HG02610 (cell line): ENCODE data around the gene PPIE.

Source experiments
- ATAC-seq: cut with Tn5 transposase; IDR thresholded peaks from one replicate; pipeline ENCODE4 v1.9.1; 2021; ENCODE audit warnings: mild to moderate bottlenecking, moderate library complexity; ENCODE audit not compliant: unreplicated experiment

PPIE gene

DNA sequence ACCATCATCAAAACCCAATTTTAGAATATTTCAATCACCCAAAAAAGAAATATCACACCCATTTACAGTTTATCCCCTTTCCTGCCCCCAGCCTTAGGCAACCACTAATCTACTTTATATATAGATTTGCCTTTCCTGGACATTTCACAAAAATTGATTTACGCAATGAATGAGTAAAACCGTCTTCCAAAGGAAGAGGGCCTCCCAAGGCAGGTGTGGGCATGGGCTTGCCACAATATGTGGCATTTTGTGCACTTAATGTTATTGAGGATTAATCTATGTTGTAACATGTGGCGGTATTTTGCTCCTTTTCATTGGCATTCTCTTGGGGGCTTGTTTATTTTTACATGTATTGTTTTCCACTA lies 61.8 kb downstream of the PPIE start:
- ATAC-seq, result no peak

GRCh38 chr1:39802496-39803260 lies 64.0 kb downstream of the PPIE start:
- no peak for ATAC-seq

GRCh38 chr1:39805385-39805784 lies 66.7 kb downstream of the PPIE start:
- no peak for ATAC-seq

DNA sequence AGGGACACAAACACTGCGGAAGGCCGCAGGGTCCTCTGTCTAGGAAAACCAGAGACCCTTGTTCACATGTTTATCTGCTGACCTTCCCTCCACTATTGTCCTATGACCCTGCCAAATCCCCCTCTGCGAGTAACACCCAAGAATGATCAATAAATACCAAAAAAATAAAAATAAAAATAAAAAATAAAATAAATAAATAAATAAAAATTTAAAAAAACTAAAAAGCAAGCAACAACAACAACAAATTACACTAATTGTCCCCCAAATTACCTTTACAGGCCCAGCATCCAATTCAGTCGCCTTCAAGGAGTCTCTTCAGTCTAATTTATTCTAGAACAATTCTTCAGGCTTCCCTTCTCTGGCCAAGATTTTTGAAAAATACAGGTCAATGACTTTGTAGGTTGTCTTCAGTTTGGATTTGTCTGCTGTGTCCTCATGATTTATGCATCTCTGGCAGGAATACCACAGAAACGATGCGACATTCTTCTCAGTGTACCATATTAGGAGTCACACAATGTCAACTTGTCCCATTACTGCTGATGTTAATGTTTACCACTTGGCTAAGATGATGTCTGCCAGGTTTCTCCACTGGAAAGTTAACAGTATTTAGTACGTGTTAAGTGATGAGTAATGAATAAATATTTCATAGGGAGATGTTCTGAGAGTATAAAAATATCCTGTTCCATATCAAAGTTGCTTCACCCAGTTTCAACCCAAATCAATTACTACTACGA lies 70.3 kb downstream of the PPIE start:
- no peak for ATAC-seq

DNA sequence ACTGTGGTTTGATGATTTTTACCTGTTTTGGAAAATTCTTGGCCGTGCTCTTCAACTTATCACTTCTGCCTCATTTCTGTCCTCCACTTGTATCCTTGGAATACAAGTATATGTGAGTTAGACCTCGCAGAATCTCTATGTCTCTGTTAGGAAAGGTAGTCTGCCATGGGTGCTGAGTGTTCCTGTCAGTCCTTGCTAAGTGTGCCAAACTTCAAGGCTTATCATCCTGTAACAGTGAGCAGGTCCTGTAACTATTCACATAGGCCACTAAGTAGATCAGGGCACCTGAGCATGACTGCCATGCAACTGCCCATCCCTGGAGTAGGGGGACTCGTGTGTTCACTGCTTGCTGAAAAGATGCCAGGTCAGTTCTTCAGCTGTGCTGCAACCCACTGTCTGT lies 74.2 kb downstream of the PPIE start:
- ATAC-seq, result no peak
